PFSK-1 (cell line): Measurements from ENCODE around the gene ZNF534.

Experiments used
- FOXP2 ChIP-seq: optimal IDR thresholded peaks from 2 replicates; pipeline ENCODE3; 2011; ENCODE audit warnings: borderline replicate concordance, control low read depth, inconsistent platforms; ENCODE audit not compliant: insufficient read depth; ENCODE audit errors: extremely low read length, extremely low read depth
- POLR2AphosphoS5 ChIP-seq: IDR thresholded peaks from 2 replicates; pipeline ENCODE4 v1.6.1; 2012; ENCODE audit warnings: low read depth, mild to moderate bottlenecking, control low read depth, low read length, moderate library complexity
- REST ChIP-seq, 2 experiments: IDR thresholded peaks; 2 replicates each; pipeline versions ENCODE4 v1.6.1 to v1.8.0; 2011 to 2012; ENCODE audit warnings: low read depth in 2 of 2, low read length in 2 of 2, control low read depth in 1 of 2, inconsistent platforms in 1 of 2, mild to moderate bottlenecking in 1 of 2, moderate library complexity in 1 of 2; ENCODE audit not compliant: insufficient read depth in 1 of 2
- SIN3A ChIP-seq: IDR thresholded peaks from 2 replicates; pipeline ENCODE4 v1.6.1; 2012; ENCODE audit warnings: mild to moderate bottlenecking, low read length, moderate library complexity, borderline replicate concordance; ENCODE audit not compliant: insufficient read depth
- TAF1 ChIP-seq: IDR thresholded peaks from 2 replicates; pipeline ENCODE4 v1.6.1; 2012; ENCODE audit warnings: low read length, control low read depth, borderline replicate concordance; ENCODE audit not compliant: insufficient read depth

Gene ZNF534

GRCh38 chr19:52464798-52465470 lies 36.0 kb downstream of the ZNF534 start:
- TF ChIP-seq FOXP2 (no peak), POLR2AphosphoS5 (no peak), TAF1 (no peak), SIN3A (no peak), REST (IDR thresholded peaks at IDR 0.05; ENCODE audit: insufficient read depth in 1 of 2, low read depth in 2 of 2, low read length in 2 of 2) (no peak)

- TF ChIP-seq FOXP2 (no peak), TAF1 (no peak), REST (IDR thresholded peaks at IDR 0.05; ENCODE audit: insufficient read depth in 1 of 2, low read depth in 2 of 2, low read length in 2 of 2) (no peak)
Measured at GRCh38 chr19:52473655-52474350, 44.9 kb downstream of the ZNF534 start.

GRCh38 chr19:52474351-52475127 lies 45.6 kb downstream of the ZNF534 start:
- TF ChIP-seq REST (IDR thresholded peaks at IDR 0.05; ENCODE audit: insufficient read depth in 1 of 2, low read depth in 2 of 2, low read length in 2 of 2) (no peak), POLR2AphosphoS5 (no peak), TAF1 (no peak), FOXP2 (no peak), SIN3A (no peak)

DNA sequence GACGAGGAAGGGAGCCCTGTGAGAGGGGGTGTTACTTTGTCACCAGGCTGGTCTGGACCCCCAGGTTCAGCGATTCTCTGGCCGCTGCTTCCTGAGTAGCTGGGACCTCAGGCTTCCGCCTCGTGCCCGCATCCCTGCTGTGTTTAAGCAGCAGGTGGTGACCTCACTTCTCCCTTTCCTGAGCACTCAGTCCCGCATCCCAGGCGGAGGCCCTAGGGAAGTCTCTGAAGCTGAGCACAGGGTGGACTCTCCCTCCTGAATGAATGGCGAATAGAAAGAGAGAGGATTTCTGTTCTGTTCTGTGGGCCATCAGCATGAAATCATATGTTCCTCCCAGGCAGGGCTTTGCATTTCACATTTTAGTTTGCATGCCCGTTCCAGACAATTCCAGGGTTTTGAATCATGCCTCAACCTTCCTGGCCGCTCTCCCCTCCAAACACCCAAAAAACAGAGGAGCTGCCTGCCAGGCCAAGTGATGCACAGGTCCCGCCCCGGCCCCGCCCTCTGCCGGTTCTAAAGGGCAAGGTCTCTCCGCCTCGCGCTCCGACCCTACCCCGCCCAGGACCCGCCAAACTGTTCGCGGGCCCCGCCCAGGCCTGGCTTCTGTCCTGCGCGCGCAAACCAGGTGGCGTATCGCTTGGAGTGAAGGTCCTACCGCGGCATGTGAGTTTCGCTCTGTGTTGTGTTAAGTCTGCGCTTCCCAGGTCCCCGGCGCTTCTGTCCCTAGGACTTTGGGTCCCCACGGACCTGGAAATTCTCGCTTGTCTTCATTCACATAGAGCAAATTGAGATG lies 63.4 kb downstream of the ZNF534 start:
- no peak for TF ChIP-seq REST (IDR thresholded peaks at IDR 0.05; ENCODE audit: insufficient read depth in 1 of 2, low read depth in 2 of 2, low read length in 2 of 2)
- TF ChIP-seq FOXP2, result no peak
